Glutamatergic neuron (in vitro differentiated cells): ENCODE measurements around the gene GPR156. TPM values are rescaled to one million over a fixed set of nuclear protein-coding genes. Genes with fewer than 3 reads are reported as not detected.

ENCODE experiments used
- DNase-seq: peaks from one replicate; pipeline ENCODE4 v3.0.0; 2022
- H3K27ac Mint-ChIP-seq: one replicate; pipeline ENCODE4 v1.8.0; 2020; ENCODE audit warnings: mild to moderate bottlenecking, mixed read lengths, inconsistent platforms; ENCODE audit not compliant: unreplicated experiment
- H3K27me3 Mint-ChIP-seq: one replicate; pipeline ENCODE4 v1.8.0; 2020; ENCODE audit warnings: mild to moderate bottlenecking, moderate library complexity, mixed read lengths, inconsistent platforms; ENCODE audit not compliant: unreplicated experiment
- H3K36me3 Mint-ChIP-seq: one replicate; pipeline ENCODE4 v1.8.0; 2020; ENCODE audit warnings: mild to moderate bottlenecking, mixed read lengths, inconsistent platforms; ENCODE audit not compliant: unreplicated experiment
- H3K4me1 Mint-ChIP-seq: one replicate; pipeline ENCODE4 v1.8.0; 2020; ENCODE audit warnings: mild to moderate bottlenecking, low read depth, mixed read lengths, inconsistent platforms; ENCODE audit not compliant: unreplicated experiment
- H3K4me3 Mint-ChIP-seq: one replicate; pipeline ENCODE4 v1.8.0; 2020; ENCODE audit warnings: mild to moderate bottlenecking, mixed read lengths, inconsistent platforms; ENCODE audit not compliant: unreplicated experiment
- H3K9me3 Mint-ChIP-seq: one replicate; pipeline ENCODE4 v1.8.0; 2020; ENCODE audit warnings: mild to moderate bottlenecking, moderate library complexity, mixed read lengths, inconsistent platforms; ENCODE audit not compliant: unreplicated experiment
- CTCF ChIP-seq: fragments of 200-600 bp; sonication (generic); IDR thresholded peaks from one replicate; pipeline ENCODE4 v1.5.0; 2021; ENCODE audit not compliant: partially characterized antibody, unreplicated experiment
- total RNA-seq: library from RNA; stranded (reverse); fragmentation: NEBNext Ultra II Directional; extraction: Animal tissue kit (Norgen Biotek cat#: 25700); gene quantifications from one replicate; pipeline ENCODE4 v1.2.1, GENCODE V29; 2021; ENCODE audit not compliant: unreplicated experiment

The GPR156 gene
- total RNA-seq, 1 donor from 2014 or later, result 0.83 TPM

DNA sequence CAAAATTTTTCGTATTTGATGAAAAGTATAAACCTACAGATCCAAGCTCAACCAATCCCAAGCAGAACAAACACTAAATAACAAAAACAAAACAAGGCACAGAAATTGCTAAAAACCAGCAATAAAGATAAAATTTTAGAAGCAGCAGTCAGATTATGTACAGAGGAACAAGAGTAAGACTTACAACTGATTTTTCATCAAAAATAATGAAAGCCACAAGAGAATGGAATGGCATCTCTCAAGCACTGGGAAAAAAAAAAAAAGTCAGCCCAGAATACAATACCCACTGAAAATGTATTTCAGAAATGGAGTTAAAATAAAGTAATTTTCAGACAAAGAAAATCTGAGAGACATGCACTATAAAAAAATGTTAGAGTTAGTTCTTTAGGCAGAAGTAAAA lies 27.0 kb downstream of the GPR156 start:
- DNase-seq, result no peak
- Mint-ChIP-seq H3K27ac (no peak overlapping the region), H3K4me3 (no peak overlapping the region), H3K27me3 (no peaks in the 10 kb centered on the region), H3K9me3 (peaks cover 6% of the 10 kb centered on the region), H3K4me1 (no peaks in the 10 kb centered on the region), H3K36me3 (peaks cover 5% of the 10 kb centered on the region)
- TF ChIP-seq CTCF, result no peak

- Mint-ChIP-seq H3K27ac (no peak overlapping the region), H3K4me3 (no peak overlapping the region), H3K4me1 (peaks cover 5% of the 10 kb centered on the region), H3K9me3 (peaks cover 4% of the 10 kb centered on the region), H3K36me3 (peaks cover 9% of the 10 kb centered on the region), H3K27me3 (no peaks in the 10 kb centered on the region)
- no peak for DNase-seq
- no peak for TF ChIP-seq CTCF
Measured at GRCh38 chr3:120245386-120245785, 39.6 kb downstream of the GPR156 start.

- H3K9me3 Mint-ChIP-seq, result peaks cover 4% of the 10 kb centered on the region
- peaks cover 8% of the 10 kb centered on the region for H3K36me3 Mint-ChIP-seq
- DNase-seq, result peak; percentile 43
- peak overlapping the region; percentile 89 for H3K27ac Mint-ChIP-seq
- H3K4me1 Mint-ChIP-seq, result peaks cover 5% of the 10 kb centered on the region
- no peaks in the 10 kb centered on the region for H3K27me3 Mint-ChIP-seq
- TF ChIP-seq CTCF, result no peak
- peak overlapping the region; percentile 57 for H3K4me3 Mint-ChIP-seq
Measured at GRCh38 chr3:120244834-120245225, 40.2 kb downstream of the GPR156 start.

- TF ChIP-seq CTCF, result no peak
- Mint-ChIP-seq H3K9me3 (peaks cover 1% of the 10 kb centered on the region), H3K27me3 (no peaks in the 10 kb centered on the region), H3K4me1 (no peaks in the 10 kb centered on the region), H3K27ac (no peak overlapping the region), H3K4me3 (no peak overlapping the region), H3K36me3 (peaks cover 4% of the 10 kb centered on the region)
- DNase-seq, result no peak
Measured at GRCh38 chr3:120239644-120240043, 45.4 kb downstream of the GPR156 start.

- no peak for DNase-seq
- Mint-ChIP-seq H3K27me3 (no peaks in the 10 kb centered on the region), H3K9me3 (no peaks in the 10 kb centered on the region), H3K36me3 (peaks cover under 1% of the 10 kb centered on the region), H3K4me1 (no peaks in the 10 kb centered on the region), H3K27ac (no peak overlapping the region), H3K4me3 (no peak overlapping the region)
- no peak for TF ChIP-seq CTCF
Measured at GRCh38 chr3:120227710-120228347, 57.2 kb downstream of the GPR156 start.
